Bone marrow (tissue), 2 donors: ENCODE measurements around the gene RIPOR3.
"Not testable (repeated sequence)": the region's sequence is repeated elsewhere in the genome, so short reads cannot be mapped to it uniquely, and the experiment has no call there.

Experiments
- DNase-seq, 2 donors: peaks; one replicate each; lab custom pipeline; 2025; lab: John Stamatoyannopoulos, UW

The RIPOR3 gene

GRCh38 chr20:50704971-50705370 is 13.6 kb upstream of the RIPOR3 start:
- no peak for DNase-seq

- DNase-seq, result no peak
Measured at GRCh38 chr20:50704514-50704913, 13.2 kb upstream of the RIPOR3 start.

- not testable (repeated sequence) for DNase-seq
Measured at GRCh38 chr20:50703651-50704438, 12.5 kb upstream of the RIPOR3 start.

GRCh38 chr20:50701041-50701963 is 10.0 kb upstream of the RIPOR3 start:
- no peak for DNase-seq

- no peak for DNase-seq
Measured at GRCh38 chr20:50699688-50700087, 8.3 kb upstream of the RIPOR3 start.

GRCh38 chr20:50698255-50698654 is 6.9 kb upstream of the RIPOR3 start:
- not testable (repeated sequence) for DNase-seq

- DNase-seq, result no peak
Measured at GRCh38 chr20:50695135-50695872, 4.0 kb upstream of the RIPOR3 start.

GRCh38 chr20:50694379-50695134 is 3.2 kb upstream of the RIPOR3 start:
- DNase-seq, result no peak

GRCh38 chr20:50693001-50693400 is 1.7 kb upstream of the RIPOR3 start:
- no peak for DNase-seq

GRCh38 chr20:50692552-50692933 is 1.2 kb upstream of the RIPOR3 start:
- no peak for DNase-seq

GRCh38 chr20:50691573-50692551 is 520 bp upstream of the RIPOR3 start:
- DNase-seq, result no peak

- no peak for DNase-seq
Measured at GRCh38 chr20:50689864-50690649, 1.3 kb downstream of the RIPOR3 start.

- DNase-seq, result no peak
Measured at GRCh38 chr20:50688256-50688975, 2.9 kb downstream of the RIPOR3 start.

- DNase-seq, result no peak
Measured at GRCh38 chr20:50686821-50687220, 4.5 kb downstream of the RIPOR3 start.

- DNase-seq, result no peak
Measured at GRCh38 chr20:50683570-50683969, 7.8 kb downstream of the RIPOR3 start.

GRCh38 chr20:50682947-50683530 is 8.3 kb downstream of the RIPOR3 start:
- DNase-seq, result no peak

- no peak for DNase-seq
Measured at GRCh38 chr20:50682065-50682464, 9.3 kb downstream of the RIPOR3 start.

GRCh38 chr20:50681359-50682064 is 9.8 kb downstream of the RIPOR3 start:
- DNase-seq, result no peak
